WTC11 (cell line): ENCODE measurements around the gene IQCF5. TPM values are rescaled to one million over a fixed set of nuclear protein-coding genes. Genes with fewer than 3 reads are reported as not detected.

Experiments used
- ATAC-seq: fragments of 200-7000 bp; cut with Tn5 transposase; 2 replicates; pipeline ENCODE4 v1.10.0; 2021; ENCODE audit warnings: mild to moderate bottlenecking, moderate library complexity
- CTCF ChIA-PET: fragments of 300-600 bp; sonication (Branson Sonifier 250); formaldehyde crosslinking; loops from one replicate; lab custom pipeline; 2021; ENCODE audit warnings: antibody characterized with exemption; lab: Charles Lee
- POLR2A ChIA-PET: fragments of 350-600 bp; sonication (Branson Sonifier 250); formaldehyde crosslinking; loops from one replicate; lab custom pipeline; 2021; ENCODE audit warnings: antibody characterized with exemption; lab: Charles Lee
- DNase-seq: peaks from one replicate; pipeline ENCODE4 v3.0.0; 2021; ENCODE audit warnings: low spot score
- H3K27ac Mint-ChIP-seq: 2 replicates; pipeline ENCODE4 v1.8.0; 2021; ENCODE audit warnings: mixed read lengths
- H3K27me3 Mint-ChIP-seq: 2 replicates; pipeline ENCODE4 v1.8.0; 2021; ENCODE audit warnings: low read depth, mild to moderate bottlenecking, moderate library complexity, mixed read lengths
- H3K36me3 Mint-ChIP-seq: 2 replicates; pipeline ENCODE4 v1.8.0; 2021; ENCODE audit warnings: mixed read lengths
- H3K4me1 Mint-ChIP-seq: 2 replicates; pipeline ENCODE4 v1.8.0; 2022; ENCODE audit warnings: mixed read lengths
- H3K4me3 Mint-ChIP-seq: 2 replicates; pipeline ENCODE4 v1.8.0; 2021; ENCODE audit warnings: mild to moderate bottlenecking, moderate library complexity, mixed read lengths
- H3K9me3 Mint-ChIP-seq: 2 replicates; pipeline ENCODE4 v1.8.0; 2021; ENCODE audit warnings: mixed read lengths
- ATF1 ChIP-seq: sonication (generic); formaldehyde crosslinking; IDR thresholded peaks from 2 replicates; pipeline ENCODE4 v1.8.1; 2023; ENCODE audit warnings: mild to moderate bottlenecking, moderate library complexity, missing genetic modification reagents
- ATF3 ChIP-seq: sonication (generic); formaldehyde crosslinking; conservative IDR thresholded peaks from 2 replicates; pipeline ENCODE4 v1.8.1; 2022; ENCODE audit warnings: mild to moderate bottlenecking, missing genetic modification reagents
- CREB1 ChIP-seq: sonication (generic); formaldehyde crosslinking; IDR thresholded peaks from 2 replicates; pipeline ENCODE4 v1.8.0; 2023; ENCODE audit warnings: mild to moderate bottlenecking, missing genetic modification reagents
- FOXP1 ChIP-seq: sonication (generic); formaldehyde crosslinking; IDR thresholded peaks from 2 replicates; pipeline ENCODE4 v1.8.0; 2022; ENCODE audit warnings: missing genetic modification reagents, mild to moderate bottlenecking, moderate library complexity, borderline replicate concordance
- HMGXB4 ChIP-seq: sonication (generic); formaldehyde crosslinking; IDR thresholded peaks from 2 replicates; pipeline ENCODE4 v1.8.1; 2023; ENCODE audit warnings: mild to moderate bottlenecking, moderate library complexity, missing genetic modification reagents
- IRF1 ChIP-seq: sonication (generic); formaldehyde crosslinking; IDR thresholded peaks from 2 replicates; pipeline ENCODE4 v1.8.0; 2023; ENCODE audit warnings: missing genetic modification reagents
- MLX ChIP-seq: sonication (generic); formaldehyde crosslinking; IDR thresholded peaks from 2 replicates; pipeline ENCODE4 v1.8.1; 2023; ENCODE audit warnings: mild to moderate bottlenecking, missing genetic modification reagents, moderate library complexity
- MXD4 ChIP-seq: fragments of 250-450 bp; sonication (Bioruptor Pico); IDR thresholded peaks from 2 replicates; pipeline ENCODE4 v1.8.0; 2021; ENCODE audit warnings: mild to moderate bottlenecking, moderate library complexity, borderline replicate concordance
- NFATC4 ChIP-seq: fragments of 250-450 bp; sonication (Bioruptor Pico); IDR thresholded peaks from 2 replicates; pipeline ENCODE4 v1.9.0; 2021; ENCODE audit warnings: mild to moderate bottlenecking
- NR2C2 ChIP-seq: sonication (generic); formaldehyde crosslinking; IDR thresholded peaks from 2 replicates; pipeline ENCODE4 v1.8.0; 2022; ENCODE audit warnings: mild to moderate bottlenecking, missing genetic modification reagents
- PRDM15 ChIP-seq: sonication (generic); formaldehyde crosslinking; IDR thresholded peaks from 2 replicates; pipeline ENCODE4 v1.8.0; 2022; ENCODE audit warnings: missing genetic modification reagents
- USF1 ChIP-seq: sonication (generic); formaldehyde crosslinking; IDR thresholded peaks from 2 replicates; pipeline ENCODE4 v1.8.0; 2022; ENCODE audit warnings: mild to moderate bottlenecking, missing genetic modification reagents
- USF2 ChIP-seq: sonication (generic); formaldehyde crosslinking; IDR thresholded peaks from 2 replicates; pipeline ENCODE4 v1.8.1; 2023; ENCODE audit warnings: mild to moderate bottlenecking, missing genetic modification reagents, moderate library complexity
- ZBTB21 ChIP-seq: sonication (generic); formaldehyde crosslinking; IDR thresholded peaks from 2 replicates; pipeline ENCODE4 v1.8.1; 2023; ENCODE audit warnings: mild to moderate bottlenecking, missing genetic modification reagents, borderline replicate concordance
- ZBTB43 ChIP-seq: sonication (generic); formaldehyde crosslinking; IDR thresholded peaks from 2 replicates; pipeline ENCODE4 v1.8.1; 2023; ENCODE audit warnings: mild to moderate bottlenecking, missing genetic modification reagents
- ZNF263 ChIP-seq: sonication (generic); formaldehyde crosslinking; IDR thresholded peaks from 2 replicates; pipeline ENCODE4 v1.8.1; 2022; ENCODE audit warnings: low read depth, mild to moderate bottlenecking, moderate library complexity, missing genetic modification reagents
- ZNF532 ChIP-seq: fragments of 250-450 bp; sonication (Bioruptor Pico); IDR thresholded peaks from 2 replicates; pipeline ENCODE4 v1.9.0; 2021; ENCODE audit warnings: mild to moderate bottlenecking, borderline replicate concordance
- total RNA-seq: library from RNA; stranded (reverse); gene quantifications from 3 replicates; pipeline ENCODE4 v1.2.3, GENCODE V29; 2021

The IQCF5 gene
- total RNA-seq, 1 experiment from 2014 or later: not detected

GRCh38 chr3:51862886-51863285 is 12.5 kb downstream of the IQCF5 start (continued):
- TF ChIP-seq IRF1 (CRISPR knock-in tag) (no peak), NFATC4 (CRISPR knock-in tag) (no peak), FOXP1 (CRISPR knock-in tag) (no peak)

- ATAC-seq: no peak
- Mint-ChIP-seq H3K36me3 (peaks cover 13% of the 10 kb centered on the region), H3K4me1 (peaks cover 5% of the 10 kb centered on the region; the same call in 1 of the 2 replicates), H3K27me3 (peaks cover 8% of the 10 kb centered on the region; the same call in 1 of the 2 replicates), H3K4me3 (no peak within 1 kb of the TSS), H3K27ac (no peak within 1 kb of the TSS), H3K9me3 (peaks cover 33% of the 10 kb centered on the region)
- POLR2A ChIA-PET: no interaction called here
- no peak for DNase-seq
- CTCF ChIA-PET: interaction anchor here (0.6 kb wide), 1 partner anchor 26 kb away, joined by 3 read pairs; no protein-coding TSS in a partner anchor
- TF ChIP-seq ZNF263 (CRISPR knock-in tag): no peak
- TF ChIP-seq HMGXB4 (CRISPR knock-in tag): no peak
- TF ChIP-seq ZNF532 (CRISPR knock-in tag): no peak
- no peak for TF ChIP-seq USF1 (CRISPR knock-in tag)
- no peak for TF ChIP-seq PRDM15
- no peak for TF ChIP-seq ZBTB43 (CRISPR knock-in tag)
- TF ChIP-seq IRF1 (CRISPR knock-in tag): no peak
- TF ChIP-seq MLX: no peak
- no peak for TF ChIP-seq FOXP1 (CRISPR knock-in tag)
- no peak for TF ChIP-seq USF2 (CRISPR knock-in tag)
- TF ChIP-seq MXD4 (CRISPR knock-in tag): no peak
- TF ChIP-seq ATF3: no peak
- TF ChIP-seq ATF1: no peak
- no peak for TF ChIP-seq NR2C2 (CRISPR knock-in tag)
- TF ChIP-seq CREB1: no peak
- no peak for TF ChIP-seq ZBTB21
These were observed 14.4 kb downstream of the IQCF5 start, which contains the start of gene IQCF2 for GRCh38 chr3:51860703-51861665. Gene IQCF2 (plus strand): TSS chr3:51861615. CDS start chr3:51861667, 52 bp downstream.
